ENCODE measurements around the gene RAPGEF1. TPM values are rescaled to one million over a fixed set of nuclear protein-coding genes. Genes with fewer than 3 reads are reported as not detected.
A peak's percentile ranks its signal among the peaks of the same experiment; 100 is the strongest.

RAPGEF1 gene
- total and polyA plus RNA-seq, 2 donors (not counting 3 experiments of a cell fraction or from before 2014, with no cell fraction given) = 50.0 to 124 TPM

DNA sequence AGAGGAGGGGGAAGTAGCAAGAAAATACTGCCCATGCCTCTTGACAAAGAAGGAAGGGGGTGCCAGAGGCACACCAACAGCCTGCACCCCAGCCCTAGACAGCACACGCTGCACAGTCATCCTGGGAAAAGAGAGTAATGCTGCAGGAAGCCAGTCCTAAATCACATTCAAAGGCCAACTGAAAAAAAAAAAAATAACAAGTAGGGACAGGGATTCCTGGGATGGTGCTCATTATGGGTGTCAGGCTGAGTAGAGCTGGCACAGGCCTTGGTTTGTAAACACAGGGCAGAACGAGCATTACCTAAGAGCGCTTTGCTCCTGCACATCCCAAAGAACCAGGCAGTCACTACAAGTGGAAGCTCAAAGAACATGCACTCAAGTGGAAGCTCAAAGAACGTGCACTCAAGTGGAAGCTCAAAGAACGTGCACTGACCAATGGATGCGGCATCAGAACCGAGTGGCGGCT lies 7.8 kb downstream of the RAPGEF1 start:
- Histone ChIP-seq H4K20me1 (replicated peaks; ENCODE audit: control insufficient read depth, extremely low read depth, insufficient read depth, low read length) (no peaks in the 10 kb centered on the region), H3K27ac (ENCODE audit: insufficient read depth, low read depth, low read length) (no peak overlapping the region), H3K9ac (replicated peaks; ENCODE audit: extremely low read depth, insufficient read depth, low read length) (no peak overlapping the region), H3K9me1 (replicated peaks; ENCODE audit: control insufficient read depth, extremely low read depth, insufficient read depth, low read length) (no peaks in the 10 kb centered on the region), H3K4me3 (replicated peaks in 1 of 3; ENCODE audit: insufficient read depth in 1 of 3, low read depth in 1 of 3, low read length in 3 of 3) (no peak overlapping the region), H3K9me3 (replicated peaks; ENCODE audit: control insufficient read depth, insufficient read depth, low read length) (no peaks in the 10 kb centered on the region), H3K27me3 (ENCODE audit: control insufficient read depth in 2 of 2, insufficient read depth in 2 of 2, low read length in 2 of 2) (no peaks in the 10 kb centered on the region), H3K4me1 (ENCODE audit: control insufficient read depth, extremely low read depth, insufficient read depth, low read length) (peaks cover 87% of the 10 kb centered on the region), H3K79me2 (ENCODE audit: control insufficient read depth, insufficient read depth, low read length) (peaks cover 88% of the 10 kb centered on the region), H2AFZ (ENCODE audit: low read depth, low read length) (no peak overlapping the region), H3K4me2 (ENCODE audit: insufficient read depth, low read length) (no peak overlapping the region), H3K36me3 (ENCODE audit: control insufficient read depth in 2 of 2, extremely low read depth in 1 of 2, insufficient read depth in 2 of 2, low read length in 2 of 2) (no peaks in the 10 kb centered on the region)
- no peak for TF ChIP-seq JUN (IDR thresholded peaks at IDR 0.05; ENCODE audit: borderline replicate concordance, insufficient read depth, insufficient read length, low read depth)
- BruUV-seq (replicated peaks) = no TSS peak
- ChIA-PET POLR2A (no interaction called here), CTCF (interaction anchor here (0.9 to 2.8 kb wide), 5 partner anchors 13 to 34 kb away, joined by 3 to 16 read pairs (median 6); no protein-coding TSS in a partner anchor)
- no peak for FAIRE-seq
- DNase-seq (ENCODE audit: low read depth, low spot score) = peak; percentile 23
- intact Hi-C loops (cut with micrococcal nuclease) (no loop called here), dilution Hi-C loops (cut with MboI; ENCODE audit: extremely low pct_ligation_motif_present, low sequenced_read_pairs) (no loop called here)

DNA sequence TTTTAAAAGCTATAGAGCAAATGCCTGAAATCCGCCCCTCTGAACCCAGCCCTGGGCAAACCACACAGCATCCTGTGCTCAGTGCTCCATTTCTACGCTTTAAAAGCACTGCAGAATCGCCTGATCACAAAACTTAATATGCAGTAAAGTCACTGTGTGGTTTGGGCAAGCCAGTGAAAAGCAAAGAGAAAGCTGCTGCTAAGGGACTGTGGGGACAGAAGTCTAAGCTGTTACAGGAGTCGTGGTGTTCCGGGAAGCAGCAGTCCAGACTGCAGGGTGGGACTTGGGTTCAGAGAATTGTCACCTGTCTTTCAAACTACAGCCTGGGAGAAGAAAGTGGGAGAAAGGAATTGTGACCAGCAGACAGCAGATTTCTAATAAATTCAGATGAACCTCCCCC lies 8.2 kb downstream of the RAPGEF1 start:
- no peak overlapping the region for H2AFZ ChIP-seq (ENCODE audit: low read depth, low read length)
- CTCF ChIA-PET = interaction anchor here (1.5 to 2.8 kb wide), 2 partner anchors 12 to 34 kb away, joined by 6 to 12 read pairs; no protein-coding TSS in a partner anchor
- POLR2A ChIA-PET = interaction anchor here (0.6 kb wide), 1 partner anchor 96 kb away, joined by 3 read pairs; no protein-coding TSS in a partner anchor
- intact Hi-C loops (cut with micrococcal nuclease) (no loop called here), dilution Hi-C loops (cut with MboI; ENCODE audit: extremely low pct_ligation_motif_present, low sequenced_read_pairs) (no loop called here)
- no peaks in the 10 kb centered on the region for H4K20me1 ChIP-seq (replicated peaks; ENCODE audit: control insufficient read depth, extremely low read depth, insufficient read depth, low read length)
- H3K79me2 ChIP-seq (ENCODE audit: control insufficient read depth, insufficient read depth, low read length) = peaks cover 88% of the 10 kb centered on the region
- FAIRE-seq = no peak
- H3K36me3 ChIP-seq (ENCODE audit: control insufficient read depth in 2 of 2, extremely low read depth in 1 of 2, insufficient read depth in 2 of 2, low read length in 2 of 2) = no peaks in the 10 kb centered on the region
- no peak for DNase-seq (ENCODE audit: low read depth, low spot score)
- BruUV-seq (replicated peaks) = no TSS peak
- no peaks in the 10 kb centered on the region for H3K9me3 ChIP-seq (replicated peaks; ENCODE audit: control insufficient read depth, insufficient read depth, low read length)
- no peaks in the 10 kb centered on the region for H3K27me3 ChIP-seq (ENCODE audit: control insufficient read depth in 2 of 2, insufficient read depth in 2 of 2, low read length in 2 of 2)
- no peak for TF ChIP-seq MYC (IDR thresholded peaks at IDR 0.05; ENCODE audit: low read depth, low read length)
- TF ChIP-seq EZH2 (IDR thresholded peaks at IDR 0.05; ENCODE audit: borderline replicate concordance, low read depth, low read length, severe bottlenecking) = no peak
- TF ChIP-seq FOS (IDR thresholded peaks at IDR 0.05; ENCODE audit: borderline replicate concordance, insufficient read depth, low read length) = no peak
- TF ChIP-seq POLR2AphosphoS5 (IDR thresholded peaks at IDR 0.05; ENCODE audit: insufficient read depth, low read depth, low read length) = no peak
- no peak for TF ChIP-seq GATA2 (IDR thresholded peaks at IDR 0.05; ENCODE audit: insufficient read depth, insufficient read length, low read depth, low read length)
- no peak for TF ChIP-seq MAX (IDR thresholded peaks at IDR 0.05; ENCODE audit: insufficient read depth, insufficient read length)
- no peak for TF ChIP-seq POLR2A (IDR thresholded peaks at IDR 0.05; ENCODE audit: low read depth, low read length)
- no peak for TF ChIP-seq CTCF (IDR thresholded peaks at IDR 0.05; ENCODE audit: extremely low read depth in 1 of 2, insufficient read depth in 1 of 2, low read depth in 1 of 2, low read length in 2 of 2)
- no peak for TF ChIP-seq JUN (IDR thresholded peaks at IDR 0.05; ENCODE audit: borderline replicate concordance, insufficient read depth, insufficient read length, low read depth)
- no peak overlapping the region for H3K27ac ChIP-seq (ENCODE audit: insufficient read depth, low read depth, low read length)
- H3K4me2 ChIP-seq (ENCODE audit: insufficient read depth, low read length) = no peak overlapping the region
- no peak overlapping the region for H3K9ac ChIP-seq (replicated peaks; ENCODE audit: extremely low read depth, insufficient read depth, low read length)
- peaks cover 84% of the 10 kb centered on the region for H3K4me1 ChIP-seq (ENCODE audit: control insufficient read depth, extremely low read depth, insufficient read depth, low read length)
- no peaks in the 10 kb centered on the region for H3K9me1 ChIP-seq (replicated peaks; ENCODE audit: control insufficient read depth, extremely low read depth, insufficient read depth, low read length)
- H3K4me3 ChIP-seq (replicated peaks in 1 of 3; ENCODE audit: insufficient read depth in 1 of 3, low read depth in 1 of 3, low read length in 3 of 3) = no peak overlapping the region
